Heart left ventricle (tissue), 13 donors: ENCODE results near the gene MAN1B1.

ENCODE experiments used
- POLR2A ChIP-seq, 2 donors: fragments of 450-650 bp; IDR thresholded peaks; one replicate each; pipeline ENCODE4 v1.6.1; 2017; ENCODE audit warnings: antibody characterized with exemption in 2 of 2, mild to moderate bottlenecking in 2 of 2, moderate library complexity in 2 of 2
- TF ChIP-seq, protein P1 (sequence below), 12 donors: fragments of 200-600 bp; sonication (generic) in 4 of 12; IDR thresholded peaks; one replicate each; pipeline versions ENCODE4 v1.5.0 to v1.8.0; 2018 to 2022; ENCODE audit warnings: antibody characterized with exemption in 12 of 12, mild to moderate bottlenecking in 5 of 12
- donor health status: ischemic (EF 13 %, LVEDD 7.1; RV severe dilation, severe dysfunction).
- donor health status: DM: no; HTN: yes; CAD: no.
- donor health status: DM: no; HTN: no; CAD: no.
- donor health status: ischemic (EF 25% LVEDD 6.9; RV normal size, moderate dysfunction).
- donor health status: ischemic (EF 25% LVEDD 5.7; RV mildly dilated, moderate dysfunction).
- donor health status: ischemic (EF 35%, LVEDD 5.7; RV mildly dilated, moderate dysfunction).
- donor health status: nonischemic (EF 11% LVEDD 7.7; RV severe dilation, severe dysfunction).
- donor health status: DM: yes; HTN: yes; CAD: no.
- donor health status: PGD.
- donor health status: ischemic (EF 29% LVEDD 5.4; RV normal size, mild dysfunction).
- donor health status: nonischemic (EF 23%, LVEDD 6.1; RV moderate dilation, normal function).

DNA sequence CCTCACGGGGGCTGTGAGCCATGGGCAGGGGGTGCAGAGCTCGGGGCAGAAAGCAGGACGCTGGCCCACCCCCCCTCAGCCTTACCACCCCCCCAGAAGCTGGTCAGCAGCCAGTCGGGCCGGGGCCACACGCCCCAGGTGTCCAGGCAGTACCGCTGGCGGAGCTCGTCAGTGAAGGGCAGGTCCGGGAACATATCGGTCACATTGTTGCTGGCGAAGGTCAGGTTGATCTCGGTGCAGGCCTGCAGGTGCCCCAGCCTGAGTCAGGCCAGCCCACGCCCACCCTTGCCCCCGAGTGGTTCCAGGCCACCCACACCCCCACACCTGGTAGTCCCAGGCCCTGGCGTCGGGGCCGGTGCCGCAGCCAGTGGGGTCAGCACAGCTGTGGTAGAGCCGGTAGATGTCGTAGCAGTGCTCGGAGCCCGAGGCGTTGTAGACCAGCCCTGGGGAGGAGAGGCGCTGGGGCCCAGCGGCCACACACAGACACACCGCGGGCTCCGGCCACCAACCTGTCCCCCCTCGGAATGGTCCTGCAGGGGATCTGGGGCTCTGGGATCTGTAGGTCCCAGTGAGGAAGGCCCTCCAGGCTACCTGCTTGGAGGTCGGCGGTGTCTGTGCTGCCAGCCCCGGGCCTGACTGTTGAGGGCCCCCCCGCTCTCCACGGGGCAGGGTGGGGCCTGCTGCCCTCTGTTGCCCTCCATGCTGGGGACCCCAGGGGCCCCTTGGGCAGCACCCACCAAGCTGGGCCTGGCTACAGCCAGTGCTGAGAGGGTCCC lies 25.2 kb downstream of the MAN1B1 start:
- TF ChIP-seq, protein P1, sequence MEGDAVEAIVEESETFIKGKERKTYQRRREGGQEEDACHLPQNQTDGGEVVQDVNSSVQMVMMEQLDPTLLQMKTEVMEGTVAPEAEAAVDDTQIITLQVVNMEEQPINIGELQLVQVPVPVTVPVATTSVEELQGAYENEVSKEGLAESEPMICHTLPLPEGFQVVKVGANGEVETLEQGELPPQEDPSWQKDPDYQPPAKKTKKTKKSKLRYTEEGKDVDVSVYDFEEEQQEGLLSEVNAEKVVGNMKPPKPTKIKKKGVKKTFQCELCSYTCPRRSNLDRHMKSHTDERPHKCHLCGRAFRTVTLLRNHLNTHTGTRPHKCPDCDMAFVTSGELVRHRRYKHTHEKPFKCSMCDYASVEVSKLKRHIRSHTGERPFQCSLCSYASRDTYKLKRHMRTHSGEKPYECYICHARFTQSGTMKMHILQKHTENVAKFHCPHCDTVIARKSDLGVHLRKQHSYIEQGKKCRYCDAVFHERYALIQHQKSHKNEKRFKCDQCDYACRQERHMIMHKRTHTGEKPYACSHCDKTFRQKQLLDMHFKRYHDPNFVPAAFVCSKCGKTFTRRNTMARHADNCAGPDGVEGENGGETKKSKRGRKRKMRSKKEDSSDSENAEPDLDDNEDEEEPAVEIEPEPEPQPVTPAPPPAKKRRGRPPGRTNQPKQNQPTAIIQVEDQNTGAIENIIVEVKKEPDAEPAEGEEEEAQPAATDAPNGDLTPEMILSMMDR (IDR thresholded peaks at IDR 0.05): no peak
- no peak for TF ChIP-seq POLR2A (IDR thresholded peaks at IDR 0.05)
